Panc1 (cell line): ENCODE results near the gene ZFYVE27. TPM values are rescaled to one million over a fixed set of nuclear protein-coding genes. Genes with fewer than 3 reads are reported as not detected.

Source experiments
- ATAC-seq: fragments of 200-7000 bp; cut with Tn5 transposase; 2 replicates; pipeline ENCODE4 v1.9.1; 2020; ENCODE audit warnings: mild to moderate bottlenecking, moderate library complexity
- BruUV-seq: library from RNA; stranded (reverse); fragments of 400-500 nt; replicated peaks from 2 replicates; lab custom pipeline; 2021; lab: Mats Ljungman, UMichigan
- CTCF ChIA-PET: fragments of 300-600 bp; sonication (Branson Sonifier 250); formaldehyde crosslinking; loops from one replicate; lab custom pipeline; 2022; ENCODE audit warnings: antibody characterized with exemption; lab: Charles Lee
- POLR2A ChIA-PET: fragments of 300-600 bp; sonication (Branson Sonifier 250); formaldehyde crosslinking; loops from one replicate; lab custom pipeline; 2022; ENCODE audit warnings: antibody characterized with exemption; lab: Charles Lee
- DNase-seq: peaks from one replicate; pipeline ENCODE4 v3.0.0-alpha.2; 2010; ENCODE audit warnings: low read depth, low spot score
- H3K27ac ChIP-seq: 2 replicates; pipeline ENCODE4 v1.5.1; 2011; ENCODE audit warnings: mild to moderate bottlenecking, low read length, inconsistent platforms
- H3K27me3 ChIP-seq: fragments of 200-500 bp; sonication (Bioruptor generic); 2 replicates; pipeline ENCODE4 v1.6.0; 2014; ENCODE audit warnings: low read length, inconsistent platforms; ENCODE audit not compliant: control insufficient read depth, insufficient read depth
- H3K36me3 ChIP-seq: fragments of 200-500 bp; sonication (Bioruptor generic); 2 replicates; pipeline ENCODE4 v1.5.1; 2014; ENCODE audit warnings: inconsistent platforms, mild to moderate bottlenecking, low read length, moderate library complexity; ENCODE audit not compliant: control insufficient read depth, insufficient read depth
- H3K4me1 ChIP-seq: 2 replicates; pipeline ENCODE4 v1.5.1; 2011; ENCODE audit warnings: inconsistent platforms, mild to moderate bottlenecking, low read length, moderate library complexity; ENCODE audit not compliant: control insufficient read depth, insufficient read depth
- H3K4me3 ChIP-seq, 2 experiments: 2 replicates each; pipeline ENCODE4 v1.5.1; 2011 to 2012; ENCODE audit warnings: low read depth in 2 of 2, low read length in 2 of 2, mild to moderate bottlenecking in 2 of 2, inconsistent platforms in 1 of 2, moderate library complexity in 1 of 2
- H3K9me3 ChIP-seq: fragments of 200-500 bp; sonication (Bioruptor generic); 2 replicates; pipeline ENCODE4 v1.5.1; 2014; ENCODE audit warnings: low read depth, mild to moderate bottlenecking, inconsistent platforms, low read length, moderate library complexity; ENCODE audit not compliant: control insufficient read depth, insufficient read depth
- CTCF ChIP-seq: fragments of 450-650 bp; IDR thresholded peaks from 2 replicates; pipeline ENCODE4 v1.5.1; 2017; ENCODE audit warnings: mild to moderate bottlenecking
- POLR2AphosphoS5 ChIP-seq: IDR thresholded peaks from 2 replicates; pipeline ENCODE4 v1.6.1; 2012; ENCODE audit warnings: mild to moderate bottlenecking, low read depth, low read length, moderate library complexity
- REST ChIP-seq, 2 experiments: IDR thresholded peaks; 2 replicates each; pipeline ENCODE4 v1.6.1; 2011 to 2012; ENCODE audit warnings: low read depth in 2 of 2, control low read depth in 1 of 2, low read length in 1 of 2, mild to moderate bottlenecking in 1 of 2, moderate library complexity in 1 of 2; ENCODE audit not compliant: insufficient read depth in 1 of 2
- SIN3A ChIP-seq: IDR thresholded peaks from 2 replicates; pipeline ENCODE4 v1.6.1; 2012; ENCODE audit warnings: low read depth, mild to moderate bottlenecking, low read length, moderate library complexity, borderline replicate concordance; ENCODE audit not compliant: insufficient read depth
- TCF7L2 ChIP-seq: IDR thresholded peaks from 2 replicates; pipeline ENCODE4 v1.6.1; 2011; ENCODE audit warnings: mild to moderate bottlenecking, low read depth, low read length, inconsistent platforms
- in situ Hi-C: cut with HindIII; loops from 2 replicates; pipeline ENCODE4 v1.10.0; 2016; ENCODE audit warnings: low sequenced_read_pairs, low pct_unique_long_range_greater_than_20kb
- intact Hi-C: fragments of 100-400 bp; cut with micrococcal nuclease; formaldehyde crosslinking; loops from one replicate; pipeline ENCODE4 v1.10.0; 2022; ENCODE audit not compliant: unreplicated experiment
- total RNA-seq: library from RNA; stranded (reverse); gene quantifications from one replicate; pipeline ENCODE4 v1.2.1, GENCODE V29; 2021; ENCODE audit not compliant: unreplicated experiment

The ZFYVE27 gene
- total RNA-seq, 1 experiment from 2014 or later = 37.9 TPM

- BruUV-seq = no TSS peak
- H3K27me3 ChIP-seq = no peaks in the 10 kb centered on the region
- CTCF ChIA-PET = no interaction called here
- H3K36me3 ChIP-seq = peaks cover 19% of the 10 kb centered on the region
- ATAC-seq (no peak), DNase-seq (no peak)
- POLR2A ChIA-PET = no interaction called here
- H3K4me1 ChIP-seq = peaks cover 4% of the 10 kb centered on the region; the same call in 1 of the 2 replicates
- in situ Hi-C loops (no loop called here), intact Hi-C loops (no loop called here)
- TF ChIP-seq POLR2AphosphoS5 = no peak
- no peak for TF ChIP-seq CTCF
- no peak for TF ChIP-seq TCF7L2
- TF ChIP-seq REST (IDR thresholded peaks at IDR 0.05; ENCODE audit: insufficient read depth in 1 of 2, low read depth in 2 of 2, low read length in 1 of 2) = no peak
- no peak for TF ChIP-seq SIN3A
- no peak overlapping the region for H3K4me3 ChIP-seq
- H3K27ac ChIP-seq = no peak overlapping the region
- no peaks in the 10 kb centered on the region; the same call in 1 of the 2 replicates for H3K9me3 ChIP-seq
These were observed 3.7 kb downstream of the ZFYVE27 start for GRCh38 chr10:97740613-97741012.

- ChIA-PET CTCF (no interaction called here), POLR2A (no interaction called here)
- no TSS peak for BruUV-seq
- H3K27ac ChIP-seq = no peak overlapping the region
- ATAC-seq = peak; percentile 16; the same call in 1 of the 2 replicates
- no peaks in the 10 kb centered on the region; the same call in 1 of the 2 replicates for H3K4me1 ChIP-seq
- H3K36me3 ChIP-seq = peaks cover 26% of the 10 kb centered on the region
- in situ Hi-C loops = no loop called here
- no peak overlapping the region for H3K4me3 ChIP-seq
- H3K9me3 ChIP-seq = no peaks in the 10 kb centered on the region
- H3K27me3 ChIP-seq = no peaks in the 10 kb centered on the region
- TF ChIP-seq TCF7L2 (no peak), POLR2AphosphoS5 (no peak), REST (IDR thresholded peaks at IDR 0.05; ENCODE audit: insufficient read depth in 1 of 2, low read depth in 2 of 2, low read length in 1 of 2) (no peak), SIN3A (no peak), CTCF (no peak)
- DNase-seq = no peak
- intact Hi-C loops = no loop called here
These were observed 6.4 kb downstream of the ZFYVE27 start for GRCh38 chr10:97743169-97743943.
